ENCODE results near the gene HPSE2.
"Not testable (repeated sequence)": the region's sequence is repeated elsewhere in the genome, so short reads cannot be mapped to it uniquely, and the experiment has no call there.

HPSE2 gene

GRCh38 chr10:99248824-99249223, 13.2 kb upstream of the HPSE2 start:
- H3K79me2 ChIP-seq (ENCODE audit: control insufficient read depth, insufficient read depth, low read length), result no peaks in the 10 kb centered on the region
- WGBS (ENCODE audit: extremely low coverage, insufficient coverage, low lambda C conversion rate), result no CpG with 5 or more reads among the region's 2 CpGs
- DNase-seq, result no peak
- H4K8ac ChIP-seq (ENCODE audit: low read depth, low read length), result no peak overlapping the region
- H3K4me2 ChIP-seq (ENCODE audit: low read length), result no peak overlapping the region
- H2BK5ac ChIP-seq (ENCODE audit: low read length), result no peak overlapping the region
- H3K56ac ChIP-seq (ENCODE audit: low read length), result no peak overlapping the region
- H3K4me3 ChIP-seq (ENCODE audit: low read length), result no peak overlapping the region
- no peak overlapping the region for H3K27ac ChIP-seq (ENCODE audit: low read depth, low read length)
- H2BK15ac ChIP-seq (replicated peaks; ENCODE audit: low read depth), result no peak overlapping the region
- H3K27me3 ChIP-seq (ENCODE audit: insufficient read depth, low read length, poor library complexity), result no peaks in the 10 kb centered on the region
- no peak overlapping the region for H3K18ac ChIP-seq (ENCODE audit: low read length)
- no peak overlapping the region for H3K9ac ChIP-seq (ENCODE audit: low read length)
- H3K36me3 ChIP-seq (ENCODE audit: control insufficient read depth, insufficient read depth, low read length), result no peaks in the 10 kb centered on the region
- no peak overlapping the region for H3K23ac ChIP-seq (ENCODE audit: low read length)
- no peaks in the 10 kb centered on the region for H3K79me1 ChIP-seq (ENCODE audit: low read length)
- no peak overlapping the region for H4K5ac ChIP-seq (ENCODE audit: low read length)
- no peaks in the 10 kb centered on the region for H3K4me1 ChIP-seq (ENCODE audit: control insufficient read depth, low read depth, low read length)
- no peak overlapping the region for H3K4ac ChIP-seq (ENCODE audit: low read depth, low read length)
- H2BK120ac ChIP-seq (ENCODE audit: low read depth, low read length), result no peak overlapping the region
- H2AK5ac ChIP-seq (ENCODE audit: low read length), result no peak overlapping the region

GRCh38 chr10:99247893-99248292, 12.2 kb upstream of the HPSE2 start:
- not testable (repeated sequence) for H4K8ac ChIP-seq (ENCODE audit: low read depth, low read length); H2BK15ac ChIP-seq (replicated peaks; ENCODE audit: low read depth); H3K4ac ChIP-seq (ENCODE audit: low read depth, low read length); H3K9ac ChIP-seq (ENCODE audit: low read length); H2AK5ac ChIP-seq (ENCODE audit: low read length); H3K56ac ChIP-seq (ENCODE audit: low read length); H3K4me1 ChIP-seq (ENCODE audit: control insufficient read depth, low read depth, low read length); H2BK5ac ChIP-seq (ENCODE audit: low read length); H3K4me3 ChIP-seq (ENCODE audit: low read length); H3K4me2 ChIP-seq (ENCODE audit: low read length); DNase-seq; H4K5ac ChIP-seq (ENCODE audit: low read length); H3K36me3 ChIP-seq (ENCODE audit: control insufficient read depth, insufficient read depth, low read length); H3K23ac ChIP-seq (ENCODE audit: low read length); H3K27me3 ChIP-seq (ENCODE audit: insufficient read depth, low read length, poor library complexity); H3K18ac ChIP-seq (ENCODE audit: low read length); H3K79me1 ChIP-seq (ENCODE audit: low read length); H3K79me2 ChIP-seq (ENCODE audit: control insufficient read depth, insufficient read depth, low read length); H3K27ac ChIP-seq (ENCODE audit: low read depth, low read length); H2BK120ac ChIP-seq (ENCODE audit: low read depth, low read length)

GRCh38 chr10:99236627-99237309, 1.1 kb upstream of the HPSE2 start:
- Histone ChIP-seq H3K4me1 (ENCODE audit: control insufficient read depth, low read depth, low read length) (peaks cover 3% of the 10 kb centered on the region), H2AK5ac (ENCODE audit: low read length) (no peak overlapping the region), H3K23ac (ENCODE audit: low read length) (peak overlapping the region; percentile 3), H3K79me1 (ENCODE audit: low read length) (no peaks in the 10 kb centered on the region), H3K27ac (ENCODE audit: low read depth, low read length) (no peak overlapping the region), H3K9ac (ENCODE audit: low read length) (peak overlapping the region; percentile 44), H3K36me3 (ENCODE audit: control insufficient read depth, insufficient read depth, low read length) (no peaks in the 10 kb centered on the region), H3K27me3 (ENCODE audit: insufficient read depth, low read length, poor library complexity) (peaks cover 28% of the 10 kb centered on the region), H3K4me2 (ENCODE audit: low read length) (peak overlapping the region; percentile 90), H4K8ac (ENCODE audit: low read depth, low read length) (no peak overlapping the region), H2BK5ac (ENCODE audit: low read length) (no peak overlapping the region), H3K56ac (ENCODE audit: low read length) (no peak overlapping the region), H3K18ac (ENCODE audit: low read length) (no peak overlapping the region), H3K4me3 (ENCODE audit: low read length) (peak overlapping the region; percentile 23), H3K79me2 (ENCODE audit: control insufficient read depth, insufficient read depth, low read length) (no peaks in the 10 kb centered on the region), H4K5ac (ENCODE audit: low read length) (no peak overlapping the region), H3K4ac (ENCODE audit: low read depth, low read length) (no peak overlapping the region), H2BK15ac (replicated peaks; ENCODE audit: low read depth) (no peak overlapping the region), H2BK120ac (ENCODE audit: low read depth, low read length) (no peak overlapping the region)
- WGBS (ENCODE audit: extremely low coverage, insufficient coverage, low lambda C conversion rate), result no CpG with 5 or more reads among the region's 25 CpGs
- DNase-seq, result peak; percentile 18

- Histone ChIP-seq H3K36me3 (ENCODE audit: control insufficient read depth, insufficient read depth, low read length) (no peaks in the 10 kb centered on the region), H3K27me3 (ENCODE audit: insufficient read depth, low read length, poor library complexity) (peaks cover 39% of the 10 kb centered on the region), H3K27ac (ENCODE audit: low read depth, low read length) (no peak overlapping the region), H3K4ac (ENCODE audit: low read depth, low read length) (no peak overlapping the region), H3K4me2 (ENCODE audit: low read length) (peak overlapping the region; percentile 60), H4K8ac (ENCODE audit: low read depth, low read length) (no peak overlapping the region), H4K5ac (ENCODE audit: low read length) (no peak overlapping the region), H2AK5ac (ENCODE audit: low read length) (no peak overlapping the region), H3K56ac (ENCODE audit: low read length) (peak overlapping the region; percentile 87), H2BK120ac (ENCODE audit: low read depth, low read length) (no peak overlapping the region), H2BK5ac (ENCODE audit: low read length) (no peak overlapping the region), H3K4me3 (ENCODE audit: low read length) (no peak overlapping the region), H3K79me2 (ENCODE audit: control insufficient read depth, insufficient read depth, low read length) (no peaks in the 10 kb centered on the region), H3K9ac (ENCODE audit: low read length) (peak overlapping the region; percentile 64), H3K79me1 (ENCODE audit: low read length) (no peaks in the 10 kb centered on the region), H3K4me1 (ENCODE audit: control insufficient read depth, low read depth, low read length) (peaks cover 3% of the 10 kb centered on the region), H3K23ac (ENCODE audit: low read length) (no peak overlapping the region), H2BK15ac (replicated peaks; ENCODE audit: low read depth) (no peak overlapping the region), H3K18ac (ENCODE audit: low read length) (peak overlapping the region; percentile 24)
- no CpG with 5 or more reads among the region's 17 CpGs for WGBS (ENCODE audit: extremely low coverage, insufficient coverage, low lambda C conversion rate)
- peak; percentile 30 for DNase-seq
Observed at GRCh38 chr10:99234791-99235657, 628 bp downstream of the HPSE2 start.

GRCh38 chr10:99234041-99234790, 1.4 kb downstream of the HPSE2 start:
- peak; percentile 79 for DNase-seq
- Histone ChIP-seq H3K27me3 (ENCODE audit: insufficient read depth, low read length, poor library complexity) (peaks cover 39% of the 10 kb centered on the region), H2BK120ac (ENCODE audit: low read depth, low read length) (no peak overlapping the region), H3K79me1 (ENCODE audit: low read length) (no peaks in the 10 kb centered on the region), H3K4ac (ENCODE audit: low read depth, low read length) (no peak overlapping the region), H3K4me1 (ENCODE audit: control insufficient read depth, low read depth, low read length) (peaks cover 3% of the 10 kb centered on the region), H3K9ac (ENCODE audit: low read length) (peak overlapping the region; percentile 64), H4K5ac (ENCODE audit: low read length) (no peak overlapping the region), H3K23ac (ENCODE audit: low read length) (no peak overlapping the region), H3K18ac (ENCODE audit: low read length) (peak overlapping the region; percentile 25), H3K27ac (ENCODE audit: low read depth, low read length) (no peak overlapping the region), H3K56ac (ENCODE audit: low read length) (peak overlapping the region; percentile 87), H3K36me3 (ENCODE audit: control insufficient read depth, insufficient read depth, low read length) (no peaks in the 10 kb centered on the region), H2AK5ac (ENCODE audit: low read length) (no peak overlapping the region), H2BK5ac (ENCODE audit: low read length) (no peak overlapping the region), H4K8ac (ENCODE audit: low read depth, low read length) (no peak overlapping the region), H2BK15ac (replicated peaks; ENCODE audit: low read depth) (no peak overlapping the region), H3K79me2 (ENCODE audit: control insufficient read depth, insufficient read depth, low read length) (no peaks in the 10 kb centered on the region), H3K4me3 (ENCODE audit: low read length) (peak overlapping the region; percentile 19), H3K4me2 (ENCODE audit: low read length) (peak overlapping the region; percentile 60)
- no CpG with 5 or more reads among the region's 49 CpGs for WGBS (ENCODE audit: extremely low coverage, insufficient coverage, low lambda C conversion rate)

All from mesendoderm (in vitro differentiated cells).